ENCODE results near the gene CDC34.

- no peak for TF ChIP-seq MAX (IDR thresholded peaks at IDR 0.05)
- no peak for TF ChIP-seq REST (IDR thresholded peaks at IDR 0.05)
- TF ChIP-seq CTCF (IDR thresholded peaks at IDR 0.05; ENCODE audit: low read depth, low read length, missing input control) = no peak
These were observed 17.6 kb downstream of the CDC34 start for GRCh38 chr19:548886-549830.

Data from liver (tissue), 2 donors.